ENCODE results near the gene ANTXR2.
"Not testable (repeated sequence)": the region's sequence is repeated elsewhere in the genome, so short reads cannot be mapped to it uniquely, and the experiment has no call there.

DNA sequence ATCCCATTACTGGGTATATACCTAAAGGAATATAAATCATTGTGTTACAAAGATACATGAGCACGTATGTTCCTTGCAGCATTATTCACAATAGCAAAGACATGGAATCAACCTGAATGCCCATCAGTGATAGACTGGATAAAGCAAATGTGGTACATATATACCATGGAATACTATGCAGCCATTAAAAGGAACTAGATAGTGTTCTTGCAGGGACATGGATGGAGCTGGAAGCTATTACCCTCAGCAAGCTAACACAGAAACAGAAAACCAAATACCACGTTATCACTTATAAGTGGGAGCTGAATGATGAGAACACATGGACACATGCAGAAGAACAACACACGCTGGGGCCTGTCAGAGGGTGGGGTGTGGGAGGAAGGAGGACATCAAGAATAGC, 48.8 kb upstream of the ANTXR2 start:
- TF ChIP-seq, protein P1, sequence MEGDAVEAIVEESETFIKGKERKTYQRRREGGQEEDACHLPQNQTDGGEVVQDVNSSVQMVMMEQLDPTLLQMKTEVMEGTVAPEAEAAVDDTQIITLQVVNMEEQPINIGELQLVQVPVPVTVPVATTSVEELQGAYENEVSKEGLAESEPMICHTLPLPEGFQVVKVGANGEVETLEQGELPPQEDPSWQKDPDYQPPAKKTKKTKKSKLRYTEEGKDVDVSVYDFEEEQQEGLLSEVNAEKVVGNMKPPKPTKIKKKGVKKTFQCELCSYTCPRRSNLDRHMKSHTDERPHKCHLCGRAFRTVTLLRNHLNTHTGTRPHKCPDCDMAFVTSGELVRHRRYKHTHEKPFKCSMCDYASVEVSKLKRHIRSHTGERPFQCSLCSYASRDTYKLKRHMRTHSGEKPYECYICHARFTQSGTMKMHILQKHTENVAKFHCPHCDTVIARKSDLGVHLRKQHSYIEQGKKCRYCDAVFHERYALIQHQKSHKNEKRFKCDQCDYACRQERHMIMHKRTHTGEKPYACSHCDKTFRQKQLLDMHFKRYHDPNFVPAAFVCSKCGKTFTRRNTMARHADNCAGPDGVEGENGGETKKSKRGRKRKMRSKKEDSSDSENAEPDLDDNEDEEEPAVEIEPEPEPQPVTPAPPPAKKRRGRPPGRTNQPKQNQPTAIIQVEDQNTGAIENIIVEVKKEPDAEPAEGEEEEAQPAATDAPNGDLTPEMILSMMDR (IDR thresholded peaks at IDR 0.05) = not testable (repeated sequence)
- TF ChIP-seq POLR2A (IDR thresholded peaks at IDR 0.05) = not testable (repeated sequence)

Measured in vagina (tissue), 2 donors.